ENCODE measurements around the gene FBXO28. TPM values are rescaled to one million over a fixed set of nuclear protein-coding genes. Genes with fewer than 3 reads are reported as not detected.

FBXO28 gene
- total RNA-seq, 2 donors from 2014 or later, result 20.7 to 41.9 TPM

- H3K9me3 ChIP-seq, result no peaks in the 10 kb centered on the region
- H3K27me3 ChIP-seq (replicated peaks; ENCODE audit: insufficient read depth), result no peaks in the 10 kb centered on the region
- H3K4me1 ChIP-seq (ENCODE audit: control insufficient read depth in 1 of 2, low read depth in 2 of 2), result peaks cover 19 to 28% of the 10 kb centered on the region in 2 donors
- H3K4me3 ChIP-seq, result no peak overlapping the region
- DNase-seq (ENCODE audit: low spot score), result no peak
- ATAC-seq (ENCODE audit: insufficient number of reproducible peaks, low FRiP score, low read depth), result no peak
- no peak overlapping the region for H3K27ac ChIP-seq
- H3K36me3 ChIP-seq, result peaks cover 17% of the 10 kb centered on the region
- no peak for TF ChIP-seq CTCF (IDR thresholded peaks at IDR 0.05)
Observed at GRCh38 chr1:224188286-224188685, 74.4 kb downstream of the FBXO28 start.

- ATAC-seq (ENCODE audit: insufficient number of reproducible peaks, low FRiP score, low read depth) (no peak), DNase-seq (ENCODE audit: low spot score) (no peak)
- no peaks in the 10 kb centered on the region for H3K27me3 ChIP-seq (replicated peaks; ENCODE audit: insufficient read depth)
- peaks cover 15 to 26% of the 10 kb centered on the region in 2 donors for H3K4me1 ChIP-seq (ENCODE audit: control insufficient read depth in 1 of 2, low read depth in 2 of 2)
- H3K4me3 ChIP-seq, result no peak overlapping the region
- no peaks in the 10 kb centered on the region for H3K9me3 ChIP-seq
- no peak for TF ChIP-seq CTCF (IDR thresholded peaks at IDR 0.05)
- H3K27ac ChIP-seq, result no peak overlapping the region
- peaks cover 17% of the 10 kb centered on the region for H3K36me3 ChIP-seq
Observed at GRCh38 chr1:224189561-224189960, 75.7 kb downstream of the FBXO28 start.

- Histone ChIP-seq H3K4me3 (no peak overlapping the region), H3K9me3 (no peaks in the 10 kb centered on the region), H3K27ac (no peak overlapping the region), H3K27me3 (replicated peaks; ENCODE audit: insufficient read depth) (no peaks in the 10 kb centered on the region), H3K36me3 (peaks cover 17% of the 10 kb centered on the region), H3K4me1 (ENCODE audit: control insufficient read depth in 1 of 2, low read depth in 2 of 2) (no peaks in the 10 kb centered on the region)
- no peak for DNase-seq (ENCODE audit: low spot score)
- ATAC-seq (ENCODE audit: insufficient number of reproducible peaks, low FRiP score, low read depth), result no peak
- TF ChIP-seq CTCF (IDR thresholded peaks at IDR 0.05), result no peak
Observed at GRCh38 chr1:224192082-224192788, 78.3 kb downstream of the FBXO28 start.

GRCh38 chr1:224193319-224193966, 79.5 kb downstream of the FBXO28 start:
- H3K36me3 ChIP-seq, result peaks cover 17% of the 10 kb centered on the region
- no peak for TF ChIP-seq CTCF (IDR thresholded peaks at IDR 0.05)

GRCh38 chr1:224196813-224197600, 83.1 kb downstream of the FBXO28 start:
- H3K36me3 ChIP-seq, result peaks cover 8% of the 10 kb centered on the region
- ATAC-seq (ENCODE audit: insufficient number of reproducible peaks, low FRiP score, low read depth), result no peak
- H3K4me1 ChIP-seq (ENCODE audit: control insufficient read depth in 1 of 2, low read depth in 2 of 2), result no peaks in the 10 kb centered on the region
- no peak overlapping the region for H3K27ac ChIP-seq
- H3K4me3 ChIP-seq, result no peak overlapping the region
- TF ChIP-seq CTCF (IDR thresholded peaks at IDR 0.05), result no peak
- no peaks in the 10 kb centered on the region for H3K9me3 ChIP-seq
- no peaks in the 10 kb centered on the region for H3K27me3 ChIP-seq (replicated peaks; ENCODE audit: insufficient read depth)
- no peak for DNase-seq (ENCODE audit: low spot score)

More at GRCh38 chr1:224193319-224193966, 79.5 kb downstream of the FBXO28 start:
- Histone ChIP-seq H3K27ac (no peak overlapping the region), H3K4me1 (ENCODE audit: control insufficient read depth in 1 of 2, low read depth in 2 of 2) (no peaks in the 10 kb centered on the region), H3K9me3 (no peaks in the 10 kb centered on the region), H3K4me3 (no peak overlapping the region), H3K27me3 (replicated peaks; ENCODE audit: insufficient read depth) (no peaks in the 10 kb centered on the region)
- ATAC-seq (ENCODE audit: insufficient number of reproducible peaks, low FRiP score, low read depth) (no peak), DNase-seq (ENCODE audit: low spot score) (no peak)

Data from thoracic aorta (tissue), 2 donors.